GM12865 (cell line): ENCODE measurements around the gene ZFYVE19.
"Not testable (repeated sequence)": the region's sequence is repeated elsewhere in the genome, so short reads cannot be mapped to it uniquely, and the experiment has no call there.

ENCODE experiments used
- DNase-seq: peaks from one replicate; pipeline ENCODE4 v3.0.0; 2010; ENCODE audit warnings: low read depth
- H3K4me3 ChIP-seq: 2 replicates; pipeline ENCODE4 v1.5.1; 2011; ENCODE audit warnings: mild to moderate bottlenecking, low read depth, low read length, control low read depth
- CTCF ChIP-seq: IDR thresholded peaks from 2 replicates; pipeline ENCODE4 v1.5.1; 2011; ENCODE audit warnings: low read length, control low read depth, low read depth, inconsistent platforms; ENCODE audit not compliant: insufficient read depth; ENCODE audit errors: missing control alignments

The ZFYVE19 gene

GRCh38 chr15:40854161-40854560 lies 47.3 kb downstream of the ZFYVE19 start:
- no peak for TF ChIP-seq CTCF
- DNase-seq: no peak

GRCh38 chr15:40855706-40856234 lies 48.9 kb downstream of the ZFYVE19 start:
- no peak for TF ChIP-seq CTCF
- DNase-seq: no peak
- no peak overlapping the region for H3K4me3 ChIP-seq

More at GRCh38 chr15:40854161-40854560, 47.3 kb downstream of the ZFYVE19 start:
- H3K4me3 ChIP-seq: no peak overlapping the region

GRCh38 chr15:40856746-40857145 lies 49.9 kb downstream of the ZFYVE19 start:
- no peak overlapping the region for H3K4me3 ChIP-seq
- no peak for TF ChIP-seq CTCF
- no peak for DNase-seq

- peak; percentile 74 for DNase-seq
- H3K4me3 ChIP-seq: no peak overlapping the region
- peak; percentile 98 for TF ChIP-seq CTCF
Measured at GRCh38 chr15:40857601-40858341, 50.9 kb downstream of the ZFYVE19 start.

GRCh38 chr15:40858706-40859105 lies 51.8 kb downstream of the ZFYVE19 start:
- TF ChIP-seq CTCF: no peak
- DNase-seq: no peak
- no peak overlapping the region for H3K4me3 ChIP-seq

GRCh38 chr15:40859206-40859851 lies 52.4 kb downstream of the ZFYVE19 start:
- DNase-seq: peak; percentile 93
- no peak overlapping the region for H3K4me3 ChIP-seq
- TF ChIP-seq CTCF: peak; percentile 95

- DNase-seq, H3K4me3 ChIP-seq: not testable (repeated sequence)
Measured at GRCh38 chr15:40861147-40861546, 54.3 kb downstream of the ZFYVE19 start.
